GM23338 (cell line): ENCODE measurements around the gene CALR3. TPM values are rescaled to one million over a fixed set of nuclear protein-coding genes. Genes with fewer than 3 reads are reported as not detected.
"Not testable (repeated sequence)": the region's sequence is repeated elsewhere in the genome, so short reads cannot be mapped to it uniquely, and the experiment has no call there.

Experiments
- ATAC-seq: fragments of 200-7000 bp; cut with Tn5 transposase; 3 replicates; pipeline ENCODE4 v1.9.1; 2020
- DNase-seq: peaks from one replicate; pipeline ENCODE4 v3.0.0-alpha.2; 2015; ENCODE audit warnings: low spot score
- H2AFZ ChIP-seq: fragments of 200-600 bp; sonication (generic); 2 replicates; pipeline ENCODE4 v1.8.0; 2016; ENCODE audit warnings: antibody characterized with exemption, mild to moderate bottlenecking, moderate library complexity
- H3F3A ChIP-seq: fragments of 200-600 bp; sonication (generic); replicated peaks from 2 replicates; pipeline ENCODE4 v1.8.0; 2017; ENCODE audit warnings: antibody characterized with exemption, mixed run types, low read depth
- H3K27ac ChIP-seq: fragments of 200-600 bp; sonication (generic); 2 replicates; pipeline ENCODE4 v1.6.1; 2016; ENCODE audit warnings: low read depth
- H3K27me3 ChIP-seq: fragments of 200-600 bp; sonication (generic); 2 replicates; pipeline ENCODE4 v1.8.0; 2016; ENCODE audit warnings: mild to moderate bottlenecking, mixed run types, moderate library complexity; ENCODE audit not compliant: insufficient read depth
- H3K36me3 ChIP-seq: fragments of 200-600 bp; sonication (generic); 2 replicates; pipeline ENCODE4 v1.8.0; 2016; ENCODE audit warnings: mild to moderate bottlenecking; ENCODE audit not compliant: insufficient read depth
- H3K4me1 ChIP-seq: fragments of 200-600 bp; sonication (generic); 2 replicates; pipeline ENCODE4 v1.8.0; 2016; ENCODE audit warnings: mild to moderate bottlenecking, moderate library complexity; ENCODE audit not compliant: insufficient read depth
- H3K4me2 ChIP-seq: fragments of 200-600 bp; sonication (generic); 2 replicates; pipeline ENCODE4 v1.7.1; 2017; ENCODE audit warnings: mixed run types
- H3K4me3 ChIP-seq: fragments of 200-600 bp; sonication (generic); 2 replicates; pipeline ENCODE4 v1.6.1; 2016; ENCODE audit warnings: mixed run types
- H3K79me2 ChIP-seq: fragments of 200-600 bp; sonication (generic); replicated peaks from 2 replicates; pipeline ENCODE4 v1.8.0; 2017; ENCODE audit warnings: mild to moderate bottlenecking; ENCODE audit not compliant: insufficient read depth
- H3K9me2 ChIP-seq: fragments of 200-600 bp; sonication (generic); 2 replicates; pipeline ENCODE4 v1.8.0; 2017; ENCODE audit not compliant: insufficient read depth
- H4K20me1 ChIP-seq: fragments of 200-600 bp; sonication (generic); replicated peaks from 2 replicates; pipeline ENCODE4 v1.8.0; 2017; ENCODE audit warnings: mild to moderate bottlenecking; ENCODE audit not compliant: insufficient read depth
- H3K27ac Mint-ChIP-seq: 2 replicates; pipeline ENCODE4 v1.8.0; 2020; ENCODE audit warnings: inconsistent platforms, mild to moderate bottlenecking, moderate library complexity, mixed read lengths
- H3K27me3 Mint-ChIP-seq: 3 replicates; pipeline ENCODE4 v1.8.0; 2022; ENCODE audit warnings: low read depth, mild to moderate bottlenecking, moderate library complexity, mixed read lengths, inconsistent platforms; ENCODE audit not compliant: insufficient read depth, poor library complexity
- H3K36me3 Mint-ChIP-seq: 3 replicates; pipeline ENCODE4 v1.8.0; 2021; ENCODE audit warnings: low read depth, mild to moderate bottlenecking, inconsistent platforms, moderate library complexity, mixed read lengths
- H3K4me1 Mint-ChIP-seq: 3 replicates; pipeline ENCODE4 v1.8.0; 2020; ENCODE audit warnings: mild to moderate bottlenecking, inconsistent platforms, mixed read lengths
- H3K4me3 Mint-ChIP-seq: 3 replicates; pipeline ENCODE4 v1.8.0; 2021; ENCODE audit warnings: moderate library complexity, mild to moderate bottlenecking, inconsistent platforms, mixed read lengths
- H3K9me3 Mint-ChIP-seq: 3 replicates; pipeline ENCODE4 v1.8.0; 2020; ENCODE audit warnings: moderate library complexity, mild to moderate bottlenecking, inconsistent platforms, mixed read lengths
- NANOG ChIP-seq: IDR thresholded peaks from 2 replicates; pipeline ENCODE4 v1.6.1; 2016; ENCODE audit warnings: antibody characterized with exemption, borderline replicate concordance
- POLR2AphosphoS5 ChIP-seq: IDR thresholded peaks from 2 replicates; pipeline ENCODE4 v1.6.1; 2016; ENCODE audit warnings: antibody characterized with exemption, low read depth
- ZNF114 ChIP-seq: fragments of 250-450 bp; sonication (Bioruptor Pico); IDR thresholded peaks from 2 replicates; pipeline ENCODE4 v1.5.0; 2020; ENCODE audit warnings: mild to moderate bottlenecking, moderate library complexity
- ZNF331 ChIP-seq: fragments of 250-450 bp; sonication (Bioruptor Pico); IDR thresholded peaks from 2 replicates; pipeline ENCODE4 v1.5.0; 2020; ENCODE audit warnings: low read depth, mild to moderate bottlenecking, moderate library complexity
- polyA plus RNA-seq: library from polyadenylated mRNA; unstranded; fragments of >200 nt; fragmentation: Nextera tagmentation; extraction: Ambion mirVana; gene quantifications from 2 replicates; pipeline ENCODE4 v1.2.1, GENCODE V29; 2016
- total RNA-seq: library from RNA; depleted of rRNA; stranded (reverse); fragments of >200 nt; shearing (Covaris generic); gene quantifications from 2 replicates; pipeline ENCODE4 v1.2.3, GENCODE V29; 2014
- TF ChIP-seq, protein P1 (sequence below): fragments of 250-450 bp; sonication (Bioruptor Pico); IDR thresholded peaks from 2 replicates; pipeline ENCODE4 v1.5.0; 2020; ENCODE audit warnings: mild to moderate bottlenecking, moderate library complexity

Gene CALR3
- total and polyA plus RNA-seq, 2 experiments from 2014 or later = 0.42 to 0.66 TPM

GRCh38 chr19:16467581-16467980 lies 28.4 kb downstream of the CALR3 start (continued):
- TF ChIP-seq, protein P1, sequence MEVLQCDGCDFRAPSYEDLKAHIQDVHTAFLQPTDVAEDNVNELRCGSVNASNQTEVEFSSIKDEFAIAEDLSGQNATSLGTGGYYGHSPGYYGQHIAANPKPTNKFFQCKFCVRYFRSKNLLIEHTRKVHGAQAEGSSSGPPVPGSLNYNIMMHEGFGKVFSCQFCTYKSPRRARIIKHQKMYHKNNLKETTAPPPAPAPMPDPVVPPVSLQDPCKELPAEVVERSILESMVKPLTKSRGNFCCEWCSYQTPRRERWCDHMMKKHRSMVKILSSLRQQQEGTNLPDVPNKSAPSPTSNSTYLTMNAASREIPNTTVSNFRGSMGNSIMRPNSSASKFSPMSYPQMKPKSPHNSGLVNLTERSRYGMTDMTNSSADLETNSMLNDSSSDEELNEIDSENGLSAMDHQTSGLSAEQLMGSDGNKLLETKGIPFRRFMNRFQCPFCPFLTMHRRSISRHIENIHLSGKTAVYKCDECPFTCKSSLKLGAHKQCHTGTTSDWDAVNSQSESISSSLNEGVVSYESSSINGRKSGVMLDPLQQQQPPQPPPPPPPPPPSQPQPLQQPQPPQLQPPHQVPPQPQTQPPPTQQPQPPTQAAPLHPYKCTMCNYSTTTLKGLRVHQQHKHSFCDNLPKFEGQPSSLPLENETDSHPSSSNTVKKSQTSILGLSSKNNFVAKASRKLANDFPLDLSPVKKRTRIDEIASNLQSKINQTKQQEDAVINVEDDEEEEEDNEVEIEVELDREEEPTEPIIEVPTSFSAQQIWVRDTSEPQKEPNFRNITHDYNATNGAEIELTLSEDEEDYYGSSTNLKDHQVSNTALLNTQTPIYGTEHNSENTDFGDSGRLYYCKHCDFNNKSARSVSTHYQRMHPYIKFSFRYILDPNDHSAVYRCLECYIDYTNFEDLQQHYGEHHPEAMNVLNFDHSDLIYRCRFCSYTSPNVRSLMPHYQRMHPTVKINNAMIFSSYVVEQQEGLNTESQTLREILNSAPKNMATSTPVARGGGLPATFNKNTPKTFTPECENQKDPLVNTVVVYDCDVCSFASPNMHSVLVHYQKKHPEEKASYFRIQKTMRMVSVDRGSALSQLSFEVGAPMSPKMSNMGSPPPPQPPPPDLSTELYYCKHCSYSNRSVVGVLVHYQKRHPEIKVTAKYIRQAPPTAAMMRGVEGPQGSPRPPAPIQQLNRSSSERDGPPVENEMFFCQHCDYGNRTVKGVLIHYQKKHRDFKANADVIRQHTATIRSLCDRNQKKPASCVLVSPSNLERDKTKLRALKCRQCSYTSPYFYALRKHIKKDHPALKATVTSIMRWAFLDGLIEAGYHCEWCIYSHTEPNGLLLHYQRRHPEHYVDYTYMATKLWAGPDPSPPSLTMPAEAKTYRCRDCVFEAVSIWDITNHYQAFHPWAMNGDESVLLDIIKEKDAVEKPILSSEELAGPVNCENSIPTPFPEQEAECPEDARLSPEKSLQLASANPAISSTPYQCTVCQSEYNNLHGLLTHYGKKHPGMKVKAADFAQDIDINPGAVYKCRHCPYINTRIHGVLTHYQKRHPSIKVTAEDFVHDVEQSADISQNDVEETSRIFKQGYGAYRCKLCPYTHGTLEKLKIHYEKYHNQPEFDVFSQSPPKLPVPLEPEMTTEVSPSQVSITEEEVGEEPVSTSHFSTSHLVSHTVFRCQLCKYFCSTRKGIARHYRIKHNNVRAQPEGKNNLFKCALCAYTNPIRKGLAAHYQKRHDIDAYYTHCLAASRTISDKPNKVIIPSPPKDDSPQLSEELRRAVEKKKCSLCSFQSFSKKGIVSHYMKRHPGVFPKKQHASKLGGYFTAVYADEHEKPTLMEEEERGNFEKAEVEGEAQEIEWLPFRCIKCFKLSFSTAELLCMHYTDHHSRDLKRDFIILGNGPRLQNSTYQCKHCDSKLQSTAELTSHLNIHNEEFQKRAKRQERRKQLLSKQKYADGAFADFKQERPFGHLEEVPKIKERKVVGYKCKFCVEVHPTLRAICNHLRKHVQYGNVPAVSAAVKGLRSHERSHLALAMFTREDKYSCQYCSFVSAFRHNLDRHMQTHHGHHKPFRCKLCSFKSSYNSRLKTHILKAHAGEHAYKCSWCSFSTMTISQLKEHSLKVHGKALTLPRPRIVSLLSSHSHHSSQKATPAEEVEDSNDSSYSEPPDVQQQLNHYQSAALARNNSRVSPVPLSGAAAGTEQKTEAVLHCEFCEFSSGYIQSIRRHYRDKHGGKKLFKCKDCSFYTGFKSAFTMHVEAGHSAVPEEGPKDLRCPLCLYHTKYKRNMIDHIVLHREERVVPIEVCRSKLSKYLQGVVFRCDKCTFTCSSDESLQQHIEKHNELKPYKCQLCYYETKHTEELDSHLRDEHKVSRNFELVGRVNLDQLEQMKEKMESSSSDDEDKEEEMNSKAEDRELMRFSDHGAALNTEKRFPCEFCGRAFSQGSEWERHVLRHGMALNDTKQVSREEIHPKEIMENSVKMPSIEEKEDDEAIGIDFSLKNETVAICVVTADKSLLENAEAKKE (CRISPR knock-in tag) = no peak
- TF ChIP-seq ZNF114 (CRISPR knock-in tag) (no peak), ZNF331 (CRISPR knock-in tag) (no peak)

DNA sequence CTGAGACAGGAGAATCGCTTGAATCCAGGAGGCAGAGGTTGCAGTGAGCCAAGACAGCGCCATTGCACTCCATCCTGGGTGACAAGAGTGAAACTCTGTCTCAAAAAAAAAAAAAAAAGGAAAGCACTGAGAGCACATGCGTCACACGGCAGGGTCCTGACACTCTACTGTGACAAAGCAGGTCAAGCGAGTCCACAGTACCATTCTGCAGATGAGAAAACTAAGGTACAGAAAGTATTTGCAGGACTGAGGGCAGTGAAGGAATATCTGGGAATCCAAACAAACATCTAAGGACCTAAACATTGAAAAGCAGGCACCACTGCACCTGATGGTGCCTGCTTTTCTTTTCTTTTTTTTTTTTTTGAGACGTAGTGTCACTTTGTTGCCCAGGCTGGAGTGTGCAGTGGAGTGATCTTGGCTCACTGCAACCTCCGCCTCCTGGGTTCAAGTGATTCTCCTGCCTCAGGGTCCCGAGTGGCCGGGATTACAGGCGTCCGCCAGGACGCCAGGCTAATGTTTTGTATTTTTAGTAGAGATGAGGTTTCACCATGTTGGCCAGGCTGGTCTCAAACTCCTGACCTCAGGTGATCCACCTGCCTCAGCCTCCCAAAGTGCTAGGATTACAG lies 29.1 kb downstream of the CALR3 start:
- not testable (repeated sequence) for H3K36me3 Mint-ChIP-seq, H3F3A ChIP-seq, H3K9me2 ChIP-seq, H3K36me3 ChIP-seq, H3K4me2 ChIP-seq, H3K27ac ChIP-seq, H3K9me3 Mint-ChIP-seq, H2AFZ ChIP-seq, DNase-seq, H3K27ac Mint-ChIP-seq, H3K27me3 ChIP-seq, H3K4me3 ChIP-seq, H3K4me3 Mint-ChIP-seq, ATAC-seq
- H3K79me2 ChIP-seq = peaks cover 94% of the 10 kb centered on the region
- H4K20me1 ChIP-seq = peaks cover 51% of the 10 kb centered on the region
- Mint-ChIP-seq H3K4me1 (peaks cover 43% of the 10 kb centered on the region), H3K27me3 (peaks cover 16% of the 10 kb centered on the region)
- H3K4me1 ChIP-seq = peaks cover 13% of the 10 kb centered on the region

GRCh38 chr19:16465239-16465638 lies 30.7 kb downstream of the CALR3 start:
- Histone ChIP-seq H3F3A (no peaks in the 10 kb centered on the region), H3K27ac (no peak overlapping the region), H3K36me3 (no peaks in the 10 kb centered on the region), H3K79me2 (peaks cover 100% of the 10 kb centered on the region), H3K4me3 (no peak overlapping the region), H3K9me2 (no peaks in the 10 kb centered on the region), H4K20me1 (peaks cover 56% of the 10 kb centered on the region), H3K4me1 (peaks cover 6% of the 10 kb centered on the region), H3K4me2 (no peak overlapping the region), H3K27me3 (no peaks in the 10 kb centered on the region), H2AFZ (no peak overlapping the region)
- Mint-ChIP-seq H3K27me3 (peaks cover 12% of the 10 kb centered on the region), H3K9me3 (no peaks in the 10 kb centered on the region), H3K27ac (no peak overlapping the region), H3K4me1 (peaks cover 36% of the 10 kb centered on the region), H3K4me3 (no peak overlapping the region), H3K36me3 (peaks cover 4% of the 10 kb centered on the region; the same call in 2 of the 3 replicates)
- no peak for DNase-seq
- no peak for ATAC-seq
- no peak for TF ChIP-seq NANOG
- TF ChIP-seq POLR2AphosphoS5 = no peak
